GM19468 (cell line): ENCODE measurements around the gene CTDSPL.

ENCODE experiments used
- ATAC-seq: cut with Tn5 transposase; IDR thresholded peaks from one replicate; pipeline ENCODE4 v1.9.1; 2021; ENCODE audit warnings: mild to moderate bottlenecking, moderate library complexity, moderate number of reproducible peaks; ENCODE audit not compliant: unreplicated experiment; ENCODE audit errors: extremely low read depth

The CTDSPL gene

GRCh38 chr3:37852771-37853170, 8.9 kb upstream of the CTDSPL start:
- no peak for ATAC-seq

GRCh38 chr3:37853691-37854413, 7.8 kb upstream of the CTDSPL start:
- ATAC-seq: no peak

GRCh38 chr3:37855363-37855970, 6.2 kb upstream of the CTDSPL start:
- ATAC-seq: no peak

- ATAC-seq: no peak
Measured at GRCh38 chr3:37856381-37856780, 5.3 kb upstream of the CTDSPL start.

GRCh38 chr3:37858742-37859141, 2.9 kb upstream of the CTDSPL start:
- no peak for ATAC-seq

- no peak for ATAC-seq
Measured at GRCh38 chr3:37859354-37859753, 2.3 kb upstream of the CTDSPL start.

- no peak for ATAC-seq
Measured at GRCh38 chr3:37859908-37860199, 1.8 kb upstream of the CTDSPL start.

- ATAC-seq: no peak
Measured at GRCh38 chr3:37862219-37862902, 681 bp downstream of the CTDSPL start.

- no peak for ATAC-seq
Measured at GRCh38 chr3:37862903-37863815, 1.5 kb downstream of the CTDSPL start.

GRCh38 chr3:37863949-37864822, 2.5 kb downstream of the CTDSPL start:
- ATAC-seq: no peak

GRCh38 chr3:37864904-37865303, 3.2 kb downstream of the CTDSPL start:
- ATAC-seq: no peak

- ATAC-seq: no peak
Measured at GRCh38 chr3:37867144-37867543, 5.5 kb downstream of the CTDSPL start.

GRCh38 chr3:37871858-37872257, 10.2 kb downstream of the CTDSPL start:
- ATAC-seq: no peak

- ATAC-seq: no peak
Measured at GRCh38 chr3:37872413-37873160, 10.9 kb downstream of the CTDSPL start.

GRCh38 chr3:37876279-37876678, 14.6 kb downstream of the CTDSPL start:
- no peak for ATAC-seq

- no peak for ATAC-seq
Measured at GRCh38 chr3:37882711-37883110, 21.0 kb downstream of the CTDSPL start.

- ATAC-seq: no peak
Measured at GRCh38 chr3:37885814-37886213, 24.1 kb downstream of the CTDSPL start.

GRCh38 chr3:37886395-37886794, 24.7 kb downstream of the CTDSPL start:
- ATAC-seq: no peak

- ATAC-seq: no peak
Measured at GRCh38 chr3:37887062-37887461, 25.4 kb downstream of the CTDSPL start.
